Activated CD8-positive, alpha-beta memory T cell treated with anti-CD3 and anti-CD28 coated beads for 4 hours (primary cell): ENCODE data around the gene ELOVL3.
A peak's percentile ranks its signal among the peaks of the same experiment; 100 is the strongest.

Source experiments
- DNase-seq, 2 donors: peaks; one replicate each; pipeline ENCODE4 v3.0.0-alpha.2; 2020; ENCODE audit warnings: low read depth in 2 of 2

Gene ELOVL3

DNA sequence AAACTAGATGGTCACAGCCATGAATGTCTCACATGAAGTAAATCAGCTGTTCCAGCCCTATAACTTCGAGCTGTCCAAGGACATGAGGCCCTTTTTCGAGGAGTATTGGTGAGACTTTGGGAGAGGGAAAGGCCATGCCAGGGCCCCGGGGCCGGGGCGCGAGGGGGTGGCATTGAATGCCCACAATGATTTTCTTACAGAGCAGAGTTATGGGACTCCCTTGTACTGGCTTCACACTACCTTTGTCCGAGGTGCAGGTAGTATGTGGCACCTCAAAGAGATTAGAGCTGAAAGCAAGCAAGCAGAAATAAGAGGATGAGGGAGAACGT is 407 bp downstream of the ELOVL3 start:
- DNase-seq = no peak

DNA sequence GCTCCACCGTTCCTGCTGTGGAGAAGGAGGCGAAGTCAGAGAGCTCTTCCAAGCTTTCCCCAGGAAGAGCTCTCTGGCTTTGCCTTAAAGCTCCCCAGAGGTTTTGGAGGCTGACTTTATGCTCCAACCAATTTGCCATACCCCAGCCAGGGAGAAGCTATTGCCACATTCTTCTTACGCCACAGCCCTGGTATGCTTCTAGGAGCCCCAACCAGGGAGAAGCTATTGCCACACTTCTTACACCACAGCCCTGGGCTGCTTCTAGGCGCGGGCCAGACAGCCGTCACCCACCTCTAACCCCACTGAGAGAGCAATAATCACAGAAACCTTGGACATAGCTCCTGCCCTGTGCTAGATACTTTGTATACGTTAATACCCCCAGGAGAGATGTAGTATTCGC is 951 bp downstream of the ELOVL3 start:
- no peak for DNase-seq

DNA sequence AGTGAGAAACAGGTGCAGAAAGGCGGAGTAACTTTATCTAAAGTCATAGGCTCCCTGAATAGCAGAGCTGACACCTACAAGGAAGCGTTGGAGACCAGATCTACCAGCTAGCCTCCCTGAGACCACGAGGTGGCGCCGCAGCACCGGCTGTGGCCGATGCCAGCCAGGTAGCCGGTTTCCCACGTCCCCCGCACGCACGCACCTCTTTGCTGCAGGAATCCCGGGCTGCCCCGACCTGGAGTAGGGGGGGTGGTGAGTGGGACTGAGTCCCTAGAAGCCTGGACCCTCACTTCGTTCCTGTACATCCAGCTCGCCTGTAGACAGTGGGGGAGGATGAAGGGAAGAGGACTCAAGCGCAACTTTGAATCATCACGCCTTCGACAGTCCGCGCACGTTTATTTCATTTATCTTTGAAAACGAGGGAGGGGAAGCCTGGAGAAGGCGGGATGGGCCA is 3.7 kb downstream of the ELOVL3 start:
- DNase-seq = peak; percentile 67 to 73

DNA sequence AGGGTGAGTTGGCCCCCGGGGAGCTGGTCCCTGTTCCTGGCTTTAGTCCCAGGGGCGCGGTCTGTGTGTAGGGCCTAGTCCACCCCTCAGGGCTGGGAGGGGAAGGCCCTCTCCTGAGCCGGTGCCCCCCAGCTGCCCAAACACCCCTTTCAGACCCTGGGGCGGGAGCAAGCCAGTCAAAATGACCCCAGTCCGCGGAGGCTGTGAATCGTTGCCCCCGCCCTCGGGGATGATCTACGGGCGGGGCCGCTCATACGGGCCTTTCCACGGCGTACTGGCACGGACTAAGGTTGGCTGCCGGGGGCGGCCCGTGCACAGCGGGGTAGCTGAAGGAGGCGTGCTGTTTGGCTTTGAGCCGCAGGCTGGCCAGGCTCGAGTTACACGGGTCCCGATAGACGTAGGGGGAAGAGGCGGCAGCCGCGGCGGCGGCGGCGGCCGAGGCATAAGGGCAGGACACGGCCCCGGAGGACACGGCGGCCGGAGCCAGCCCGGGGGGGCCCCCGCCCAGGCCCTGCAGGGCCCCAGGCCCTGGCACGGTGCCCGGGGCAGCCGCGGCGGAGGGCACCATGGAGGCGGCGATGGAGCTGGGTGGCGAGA is 4.3 kb downstream of the ELOVL3 start:
- DNase-seq = no peak

DNA sequence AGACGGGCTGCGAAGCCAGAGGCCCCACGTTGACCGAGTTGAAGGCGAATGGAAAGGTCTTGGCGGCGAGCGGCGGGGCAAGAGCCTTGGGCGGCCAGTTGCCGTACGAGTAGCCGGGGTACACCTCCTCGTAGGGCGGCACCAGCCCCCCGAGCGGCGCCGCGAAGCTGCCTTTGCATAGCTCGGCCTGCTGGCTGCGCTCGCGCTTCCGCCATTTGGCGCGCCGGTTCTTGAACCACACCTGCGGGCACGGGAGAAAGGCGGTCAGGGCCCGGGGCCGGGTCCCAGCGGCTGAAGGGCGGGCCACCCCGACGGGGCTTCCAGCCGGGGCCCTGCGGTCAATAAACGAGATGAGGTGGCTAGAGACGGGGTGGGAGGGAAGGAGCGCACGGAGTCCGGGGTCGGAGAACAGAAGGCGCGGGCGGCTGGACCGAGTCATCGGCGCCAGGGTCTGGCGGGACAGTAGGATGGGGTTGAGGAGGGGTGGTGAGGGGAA is 4.8 kb downstream of the ELOVL3 start:
- no peak for DNase-seq

DNA sequence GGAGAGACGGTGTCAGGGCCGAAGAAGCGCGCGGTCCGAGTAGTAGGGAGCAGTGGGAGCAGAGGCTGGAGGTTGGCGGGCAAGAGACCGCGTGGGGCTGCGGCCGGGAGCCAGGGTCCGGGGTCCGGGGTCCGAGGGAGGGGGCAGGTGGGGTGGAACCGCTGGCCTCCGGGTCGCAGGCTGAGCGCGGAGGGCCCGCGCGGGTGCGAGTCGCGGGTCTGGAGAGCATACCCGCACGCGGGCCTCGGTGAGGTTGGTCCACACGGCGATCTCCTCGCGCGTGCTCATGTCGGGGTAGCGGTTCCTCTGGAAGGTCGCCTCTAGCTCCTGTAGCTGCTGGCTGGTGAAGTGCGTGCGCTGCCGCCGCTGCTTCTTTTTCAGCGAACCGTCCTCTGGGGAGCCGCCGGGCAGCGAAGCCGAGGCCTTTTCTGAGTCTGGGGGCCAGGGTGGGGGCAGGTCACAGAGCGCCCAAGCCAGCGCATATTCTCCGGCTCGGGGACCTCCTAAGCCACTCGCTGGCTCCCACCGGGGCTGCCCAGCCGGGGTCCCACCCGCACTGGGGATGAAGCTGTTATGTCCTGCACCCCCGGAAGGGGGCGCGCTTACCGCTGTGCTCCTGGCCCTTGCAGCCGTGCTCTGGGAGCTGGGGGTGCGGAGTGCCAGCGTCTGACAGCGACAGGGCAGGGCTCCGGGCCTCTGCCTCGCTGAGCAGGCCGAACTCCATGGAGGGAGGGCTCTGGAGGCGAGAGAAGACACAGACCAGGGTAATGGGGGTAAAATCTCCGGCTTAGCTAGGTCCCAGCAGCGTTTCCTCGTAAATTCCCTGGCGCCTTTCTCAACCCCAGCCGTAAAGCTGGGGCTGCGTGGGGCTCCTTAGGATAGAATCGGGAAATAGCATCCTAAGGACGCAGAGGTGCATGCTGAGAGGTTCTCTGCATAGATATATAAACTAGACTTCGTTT is 5.5 kb downstream of the ELOVL3 start:
- DNase-seq = no peak

DNA sequence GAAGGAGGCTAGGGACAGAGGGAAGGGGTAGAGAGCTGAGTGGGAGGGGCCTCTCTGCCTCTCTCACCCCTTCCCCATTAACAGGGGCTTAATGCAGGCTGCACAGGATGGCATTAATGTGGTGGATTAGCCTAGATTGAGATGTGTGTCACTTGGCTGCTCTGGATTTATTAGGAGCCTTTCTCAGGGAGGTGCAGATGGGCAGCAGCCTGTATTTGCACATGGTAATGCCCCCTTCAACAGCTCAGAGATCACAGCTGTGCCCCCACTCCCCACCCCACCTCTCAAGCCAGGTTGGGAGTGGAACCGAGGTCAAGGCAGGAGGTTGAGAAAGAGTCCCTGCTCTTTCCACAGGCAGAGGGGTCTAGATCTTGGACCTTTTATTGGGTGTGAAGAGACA is 7.9 kb downstream of the ELOVL3 start:
- DNase-seq = no peak

DNA sequence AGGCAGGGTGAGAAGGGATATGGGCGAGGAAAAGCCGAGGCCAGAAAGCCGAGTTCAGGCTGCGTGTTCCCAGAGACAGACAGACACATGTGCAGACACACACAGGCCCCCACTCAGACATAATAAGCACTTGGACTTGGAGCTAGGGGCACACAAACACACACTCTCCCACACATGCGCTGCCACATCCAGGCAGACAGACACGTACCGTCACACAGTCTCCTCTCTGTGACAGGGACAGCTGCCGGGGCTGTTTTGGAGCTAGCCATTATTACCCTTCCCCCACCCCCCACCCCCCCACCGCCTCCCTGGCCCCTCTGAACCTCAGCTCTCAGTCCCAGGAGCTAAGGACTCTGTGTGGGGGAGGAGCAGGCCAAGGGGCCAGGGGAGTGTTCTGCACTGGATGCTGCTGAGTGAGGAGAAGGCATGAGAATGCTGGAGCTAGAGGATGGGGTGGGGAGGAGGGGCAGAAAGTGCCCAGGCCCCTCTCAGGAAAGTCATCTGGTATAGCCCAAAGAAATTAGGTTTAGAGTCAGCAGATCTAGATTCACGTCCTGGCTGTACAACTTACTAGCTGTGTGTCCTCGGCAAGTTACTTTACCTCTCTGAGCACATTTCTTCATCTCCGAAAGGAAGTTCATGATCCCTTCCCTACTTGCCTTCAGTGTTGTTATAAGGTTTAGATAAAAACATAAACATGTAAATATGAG is 8.9 kb downstream of the ELOVL3 start:
- DNase-seq = no peak

DNA sequence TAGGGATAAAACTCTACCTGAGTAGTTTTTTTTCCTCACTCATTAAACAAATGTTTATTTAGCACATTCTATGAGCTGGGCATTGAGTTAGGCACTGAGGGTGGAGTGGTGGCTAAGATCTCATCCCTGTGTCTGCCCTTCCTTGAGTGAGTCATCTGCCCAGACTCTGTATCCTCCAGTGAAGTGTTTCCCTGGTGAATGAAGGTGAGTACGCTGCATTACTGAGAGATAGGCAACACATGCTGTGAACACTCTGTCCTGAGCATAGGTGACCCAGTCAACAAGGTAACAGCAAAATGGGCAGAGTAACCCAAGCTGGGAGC is 9.5 kb downstream of the ELOVL3 start:
- DNase-seq = no peak

DNA sequence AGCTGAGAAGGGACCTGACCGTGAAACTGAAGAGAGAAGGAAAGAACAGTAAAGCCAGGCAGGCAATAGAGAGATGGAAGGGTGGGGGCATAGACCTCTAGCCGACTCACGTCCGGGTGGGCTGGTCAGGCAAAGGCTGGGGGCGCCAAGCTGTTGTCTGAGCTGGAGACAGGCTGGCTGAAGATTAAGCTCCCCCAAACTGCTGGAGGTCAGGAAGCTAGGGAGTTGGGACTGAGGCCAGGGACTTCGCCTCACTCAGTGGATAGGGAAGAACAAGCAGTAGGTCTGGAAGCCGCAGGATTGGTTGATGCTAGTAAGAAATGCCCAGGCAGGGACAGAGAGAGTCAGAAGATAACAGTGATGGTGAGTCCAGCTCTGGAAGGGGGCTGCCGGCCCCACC is 9.9 kb downstream of the ELOVL3 start:
- DNase-seq = no peak

DNA sequence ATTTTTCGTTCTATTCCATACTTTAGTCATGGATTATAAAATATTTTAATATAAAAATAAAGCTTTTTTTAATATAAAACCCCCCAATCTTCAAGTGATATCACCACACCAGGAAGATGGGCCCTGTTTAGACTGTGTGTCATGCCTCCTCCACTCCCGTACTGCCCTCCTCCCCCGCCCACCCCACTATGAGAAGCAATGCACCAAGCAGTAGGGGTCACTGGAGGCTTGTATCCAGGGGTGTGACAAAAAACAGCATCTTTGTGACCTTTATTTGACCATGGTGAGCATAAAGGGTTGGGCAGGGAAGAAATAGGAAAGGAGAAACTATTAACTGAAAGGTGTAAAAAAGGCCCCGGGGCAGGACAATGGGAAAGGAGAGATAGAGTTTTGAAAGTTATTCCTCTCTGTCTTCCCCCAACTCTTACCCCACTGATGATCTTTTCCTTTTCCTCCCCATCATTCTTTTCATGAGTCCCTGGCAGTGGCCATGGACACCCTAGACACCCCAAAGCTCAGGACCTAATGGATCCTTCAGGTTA is 11.7 kb downstream of the ELOVL3 start:
- no peak for DNase-seq

DNA sequence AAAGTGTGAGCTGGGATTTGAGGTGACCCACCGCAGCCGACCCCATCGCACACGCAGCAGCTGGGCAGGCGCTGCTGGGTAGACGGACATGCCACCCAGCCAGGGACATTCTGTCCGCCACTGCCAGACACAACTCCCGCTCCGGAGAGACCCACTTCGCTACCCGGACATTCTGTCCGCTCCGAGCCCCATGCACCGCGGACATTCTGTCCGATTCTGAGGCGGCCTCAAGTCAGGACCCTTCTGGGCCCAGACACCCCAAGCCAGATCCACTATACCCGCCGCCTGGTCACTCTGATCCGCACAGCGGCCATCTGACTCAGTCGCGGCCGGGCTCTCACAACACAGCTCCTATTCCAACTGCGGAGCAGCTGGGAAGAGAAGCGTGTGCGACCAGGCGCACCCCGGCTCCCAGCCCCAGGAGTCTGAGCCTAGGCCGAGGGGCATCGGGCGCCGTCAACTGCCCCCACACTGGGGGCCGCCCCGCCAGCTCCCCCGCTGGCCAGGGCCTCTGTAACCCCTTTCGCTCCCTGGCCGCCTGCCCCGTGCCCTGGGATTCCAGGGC is 14.4 kb downstream of the ELOVL3 start:
- DNase-seq = no peak

DNA sequence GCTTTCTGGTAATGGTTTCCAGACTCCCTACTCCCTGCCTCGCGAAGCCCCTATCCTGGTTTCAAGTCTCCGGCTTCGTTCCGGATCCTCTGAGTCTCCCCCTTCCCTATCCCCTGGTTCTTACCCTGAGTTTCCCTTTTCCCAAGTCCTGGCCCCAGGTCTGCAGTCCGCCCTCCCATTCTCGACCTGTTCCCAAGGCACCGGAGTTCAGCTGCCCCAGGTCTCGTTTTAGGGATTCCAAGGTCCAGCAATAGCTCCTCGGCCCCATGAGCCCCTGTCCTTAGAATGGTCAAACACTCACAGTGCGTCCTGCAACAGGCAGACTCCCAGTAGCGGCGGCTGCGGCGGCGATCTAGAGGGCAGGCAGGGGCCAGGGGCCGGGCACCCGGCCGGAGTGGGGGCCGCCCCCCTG is 14.9 kb downstream of the ELOVL3 start:
- DNase-seq = no peak

DNA sequence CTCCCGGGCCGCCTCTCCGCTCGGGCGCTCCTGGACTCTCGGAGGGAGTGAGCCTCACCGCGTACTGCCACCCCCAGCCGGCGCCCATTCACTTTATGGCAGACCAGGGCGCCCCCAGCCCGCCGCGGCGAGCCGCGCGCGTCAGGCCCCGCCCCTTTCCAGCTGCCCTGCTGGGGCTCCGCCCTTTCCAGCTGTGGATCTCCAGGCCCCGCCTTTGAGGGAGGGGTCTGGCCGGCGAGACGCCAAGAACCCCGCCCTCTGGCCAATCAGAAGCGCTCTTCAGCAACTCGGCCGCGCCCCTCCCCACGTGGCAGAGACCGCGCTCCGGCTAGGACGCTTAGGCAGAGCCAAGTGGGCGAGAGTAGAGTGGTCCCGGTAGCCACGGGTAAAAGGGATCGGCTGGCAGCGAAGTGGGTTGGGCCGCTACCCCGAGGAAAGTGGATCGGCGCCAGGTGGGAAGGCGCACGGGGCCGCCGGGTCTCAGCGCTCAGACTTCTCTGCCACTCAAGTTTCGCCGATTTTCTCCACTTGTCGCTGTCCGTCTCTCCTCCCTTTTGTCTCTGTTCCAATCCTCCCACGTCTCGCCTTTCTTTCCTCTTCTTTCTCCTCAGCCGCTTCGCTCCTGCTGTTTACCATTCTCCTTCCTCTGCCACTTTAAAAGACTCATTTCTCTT is 15.5 kb downstream of the ELOVL3 start, which contains the start of gene PITX3:
PITX3 (minus strand) TSS at position 69 of the 674 bp plus-strand sequence. CDS start 9,432 bp downstream, outside the sequence.
- peak; percentile 75 to 78 for DNase-seq

DNA sequence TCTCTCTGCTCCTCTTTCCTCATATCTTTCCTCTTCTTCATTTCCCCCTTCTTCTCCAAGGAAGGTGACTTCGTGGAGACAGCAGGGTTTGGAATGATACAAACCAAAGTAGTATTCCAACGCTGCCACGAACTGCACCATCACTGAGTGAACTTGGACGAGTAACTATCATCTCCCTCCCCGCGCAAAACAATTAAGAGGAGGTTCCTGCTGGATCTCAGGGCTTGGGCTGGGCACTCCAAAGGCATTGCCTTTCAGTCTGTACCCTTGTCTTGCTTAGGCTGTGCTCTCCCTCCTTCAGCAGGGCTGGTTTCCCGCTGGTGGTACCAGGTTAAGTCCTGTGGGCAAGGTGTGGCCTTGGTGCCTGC is 16.0 kb downstream of the ELOVL3 start:
- no peak for DNase-seq

DNA sequence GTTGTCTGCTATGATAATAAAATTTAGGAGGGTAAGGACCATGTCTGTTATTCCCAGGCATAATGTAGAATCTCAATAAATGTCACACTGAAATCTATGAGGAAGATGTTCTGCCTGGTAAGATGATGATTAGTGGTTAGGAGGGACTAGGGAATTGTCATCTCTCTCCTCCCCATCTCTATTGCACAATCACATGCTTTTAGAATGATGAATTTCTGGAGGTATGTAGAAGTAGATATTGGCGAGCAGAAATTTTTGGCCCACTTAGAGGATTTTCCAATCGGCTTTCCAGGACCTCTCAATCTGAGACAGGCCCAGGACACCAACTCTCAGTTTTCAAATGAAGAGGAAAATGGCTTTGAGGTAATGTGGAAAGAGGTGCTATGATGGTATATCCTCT is 17.2 kb downstream of the ELOVL3 start:
- DNase-seq = no peak

DNA sequence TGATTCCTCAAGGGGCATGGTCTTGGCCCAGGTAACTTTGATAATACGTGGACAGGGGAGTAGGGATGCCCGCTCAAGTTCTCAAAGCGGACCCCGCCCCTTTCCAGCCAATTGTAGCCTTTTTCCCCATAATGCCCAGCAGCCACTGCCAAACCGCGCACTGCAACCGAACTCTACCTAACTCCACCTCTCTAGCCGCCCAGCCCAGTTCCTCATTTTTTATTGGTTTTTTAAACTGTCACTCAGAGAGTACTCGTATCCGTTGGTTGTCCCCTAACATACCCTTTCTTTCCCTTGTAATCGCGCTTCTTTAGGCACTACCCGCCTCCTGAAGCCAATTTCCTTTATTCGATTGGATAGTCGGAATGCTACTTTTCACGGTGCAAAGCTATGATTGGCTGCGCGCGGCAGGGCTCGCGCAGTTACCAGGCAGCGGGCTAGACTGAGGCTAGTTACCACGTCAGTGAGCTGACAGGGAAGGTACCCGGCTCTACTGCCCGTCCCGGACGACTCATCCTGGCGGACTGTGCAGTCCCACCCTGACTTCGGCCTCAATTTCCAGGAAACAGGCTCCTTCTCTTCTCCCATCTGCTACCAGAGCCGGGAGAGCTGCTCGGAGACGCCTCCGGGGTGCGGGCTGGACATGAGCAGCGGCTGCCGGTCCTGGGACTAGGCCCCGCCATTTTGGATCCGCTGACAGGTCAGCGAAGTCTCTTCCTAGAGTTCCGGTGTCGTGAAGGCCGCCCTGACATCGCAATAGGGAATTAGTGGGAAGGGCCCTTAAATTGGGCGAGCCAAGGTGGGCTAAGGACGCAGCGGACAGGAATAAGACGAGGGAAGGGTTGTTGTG is 19.2 kb downstream of the ELOVL3 start, which contains the start of gene GBF1:
GBF1 (plus strand) TSS at position 451 of the 850 bp plus-strand sequence. CDS start 13,407 bp downstream, outside the sequence.
- DNase-seq = peak; percentile 71 to 78

DNA sequence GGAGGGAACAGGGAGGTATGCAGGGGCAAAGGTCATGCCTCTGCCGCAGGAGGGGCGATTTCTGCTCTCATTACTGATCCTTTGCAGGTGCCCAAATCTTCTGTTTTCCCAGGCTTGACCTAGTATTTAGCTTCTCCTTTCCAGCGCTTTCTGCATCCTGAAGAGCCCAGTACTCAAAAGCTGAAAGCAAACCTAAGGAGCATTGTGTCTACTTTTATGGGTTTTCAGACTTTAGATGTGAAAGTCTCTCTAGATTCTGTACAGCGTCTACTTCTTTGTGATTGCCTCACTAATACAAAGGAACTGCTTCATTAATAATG is 19.8 kb downstream of the ELOVL3 start:
- no peak for DNase-seq

DNA sequence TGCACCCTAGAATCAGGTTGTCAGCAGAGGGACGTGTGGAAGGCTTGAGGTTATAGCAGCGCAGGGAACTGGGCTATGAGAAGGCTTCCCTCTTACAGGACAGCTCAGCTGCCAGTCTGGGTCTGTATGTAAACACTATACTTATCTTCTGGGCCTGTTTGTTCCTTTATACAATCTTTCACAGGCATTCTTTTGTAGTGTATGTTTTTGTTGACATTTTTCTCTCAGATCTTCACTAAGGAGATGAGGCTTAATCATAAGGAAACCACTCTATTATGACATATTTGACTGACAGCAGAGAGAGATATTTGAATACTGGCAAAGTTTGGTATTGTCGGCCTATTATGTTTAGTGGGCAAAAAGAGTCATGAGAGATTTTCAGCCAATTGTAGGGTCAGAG is 20.2 kb downstream of the ELOVL3 start:
- DNase-seq = no peak

DNA sequence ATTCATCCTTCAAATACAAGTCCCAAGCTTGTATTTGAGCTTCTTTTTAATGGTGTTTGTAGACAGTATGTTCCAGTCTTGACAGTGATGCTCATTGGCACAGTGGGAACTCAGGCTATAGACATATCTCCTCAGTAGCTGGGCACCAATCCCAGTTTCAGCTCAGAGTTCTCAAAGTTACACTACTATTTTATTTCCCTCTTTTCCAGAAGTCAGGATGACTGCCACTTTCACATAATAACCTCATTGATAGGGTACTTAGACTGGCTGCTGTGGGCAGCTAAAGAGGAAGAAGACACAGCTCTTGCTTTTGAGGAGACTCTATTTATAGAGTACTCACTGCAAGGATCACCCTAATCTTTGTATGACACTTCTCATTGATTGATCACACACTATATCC is 21.6 kb downstream of the ELOVL3 start:
- DNase-seq = no peak
